Prostate gland (tissue), 2 donors: ENCODE results near the gene KCND1. TPM values are rescaled to one million over a fixed set of nuclear protein-coding genes. Genes with fewer than 3 reads are reported as not detected.

ENCODE experiments used
- DNase-seq: peaks from one replicate; pipeline ENCODE4 v3.0.0-alpha.2; 2019; ENCODE audit warnings: low spot score
- H3K27ac ChIP-seq, 2 donors: fragments of 200-600 bp; sonication (generic); 2 replicates each; pipeline ENCODE4 v1.5.1; 2017 to 2019
- H3K27me3 ChIP-seq: fragments of 200-600 bp; sonication (generic); replicated peaks from 2 replicates; pipeline ENCODE4 v1.5.1; 2019; ENCODE audit not compliant: insufficient read depth
- H3K36me3 ChIP-seq, 2 donors: fragments of 200-600 bp; sonication (generic); 1 replicate in 1 of 2; 2 replicates in 1 of 2; pipeline versions ENCODE4 v1.5.1 to v1.8.1; 2017 to 2019
- H3K4me1 ChIP-seq: fragments of 200-600 bp; sonication (generic); replicated peaks from 2 replicates; pipeline ENCODE4 v1.5.1; 2019
- H3K4me3 ChIP-seq, 2 donors: fragments of 200-600 bp; sonication (generic); 2 replicates each; pipeline ENCODE4 v1.5.1; 2017 to 2019
- H3K9me3 ChIP-seq: fragments of 200-600 bp; sonication (generic); 2 replicates; pipeline ENCODE4 v1.5.1; 2017
- POLR2A ChIP-seq: fragments of 450-650 bp; IDR thresholded peaks from one replicate; pipeline ENCODE4 v1.6.1; 2016; ENCODE audit warnings: antibody characterized with exemption, mild to moderate bottlenecking
- POLR2AphosphoS5 ChIP-seq: sonication (generic); formaldehyde crosslinking; IDR thresholded peaks from one replicate; pipeline ENCODE4 v1.6.1; 2017; ENCODE audit warnings: antibody characterized with exemption
- WGBS: methylation state at CpG from one replicate; pipeline ENCODE4 v1.1.5; 2018; 5-methylcytosine and 5-hydroxymethylcytosine counted together
- intact Hi-C: fragments of 100-400 bp; cut with DNase I; formaldehyde crosslinking; loops from one replicate; pipeline ENCODE4 v1.14.2; 2022
- total RNA-seq, 2 donors: library from RNA; depleted of rRNA; stranded (reverse); fragments of >200 nt; gene quantifications; one replicate each; pipeline ENCODE4 v1.1.0, GENCODE V29; 2016
- TF ChIP-seq, protein P1 (sequence below), 4 experiments: fragments of 200-600 bp in 2 of 4; fragments of 450-650 bp in 2 of 4; sonication (generic) in 2 of 4; IDR thresholded peaks; 1 replicate in 3 of 4; 2 replicates in 1 of 4; pipeline ENCODE4 v1.5.1; 2016 to 2019; ENCODE audit warnings: antibody characterized with exemption in 4 of 4, mild to moderate bottlenecking in 2 of 4, moderate library complexity in 2 of 4

Gene KCND1
- total RNA-seq, 2 donors from 2014 or later: 0.23 to 1.9 TPM

DNA sequence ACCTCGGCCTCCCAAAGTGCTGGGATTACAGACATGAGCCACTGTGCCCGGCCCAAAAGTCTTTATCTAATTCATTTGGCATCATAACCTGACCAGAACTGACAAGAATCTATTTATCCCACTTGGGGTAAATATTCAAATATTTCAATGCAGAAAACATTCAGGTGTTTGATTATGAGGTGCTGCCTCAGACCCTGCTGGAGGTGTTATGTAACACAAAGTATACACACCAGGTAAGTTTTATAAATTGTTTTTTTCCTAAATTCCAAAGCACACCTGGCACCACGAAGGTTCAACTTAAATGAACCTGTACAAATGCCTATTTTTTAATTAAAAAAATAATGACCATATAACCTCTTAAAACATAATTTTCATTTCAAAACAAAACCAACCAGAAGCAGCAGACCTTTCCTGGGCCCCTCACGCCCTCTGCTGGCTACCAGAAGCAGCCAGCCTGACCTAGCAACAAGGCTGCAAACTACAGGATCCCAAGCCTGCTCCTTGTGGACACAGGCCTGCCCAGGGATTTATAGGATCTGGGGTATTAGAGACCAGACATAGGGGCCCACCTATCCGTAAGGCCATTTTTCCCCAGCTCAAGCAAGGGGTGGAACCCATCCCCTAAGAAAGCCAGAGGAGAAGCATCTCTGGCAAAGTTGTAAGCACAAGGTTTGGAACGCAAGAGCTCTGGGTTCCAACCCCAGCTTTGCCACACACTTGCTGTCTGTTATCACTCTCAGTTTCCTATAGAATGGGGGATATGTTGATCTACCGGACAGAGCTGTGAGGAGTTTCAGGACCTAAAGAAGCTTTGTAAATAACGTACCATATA, 25.9 kb downstream of the KCND1 start:
- Histone ChIP-seq H3K36me3 (no peaks in the 10 kb centered on the region), H3K4me1 (no peaks in the 10 kb centered on the region), H3K4me3 (no peak overlapping the region), H3K27me3 (no peaks in the 10 kb centered on the region), H3K27ac (no peak overlapping the region), H3K9me3 (no peaks in the 10 kb centered on the region)
- intact Hi-C loops: no loop called here
- no peak for TF ChIP-seq POLR2AphosphoS5
- TF ChIP-seq POLR2A: no peak
- TF ChIP-seq, protein P1, sequence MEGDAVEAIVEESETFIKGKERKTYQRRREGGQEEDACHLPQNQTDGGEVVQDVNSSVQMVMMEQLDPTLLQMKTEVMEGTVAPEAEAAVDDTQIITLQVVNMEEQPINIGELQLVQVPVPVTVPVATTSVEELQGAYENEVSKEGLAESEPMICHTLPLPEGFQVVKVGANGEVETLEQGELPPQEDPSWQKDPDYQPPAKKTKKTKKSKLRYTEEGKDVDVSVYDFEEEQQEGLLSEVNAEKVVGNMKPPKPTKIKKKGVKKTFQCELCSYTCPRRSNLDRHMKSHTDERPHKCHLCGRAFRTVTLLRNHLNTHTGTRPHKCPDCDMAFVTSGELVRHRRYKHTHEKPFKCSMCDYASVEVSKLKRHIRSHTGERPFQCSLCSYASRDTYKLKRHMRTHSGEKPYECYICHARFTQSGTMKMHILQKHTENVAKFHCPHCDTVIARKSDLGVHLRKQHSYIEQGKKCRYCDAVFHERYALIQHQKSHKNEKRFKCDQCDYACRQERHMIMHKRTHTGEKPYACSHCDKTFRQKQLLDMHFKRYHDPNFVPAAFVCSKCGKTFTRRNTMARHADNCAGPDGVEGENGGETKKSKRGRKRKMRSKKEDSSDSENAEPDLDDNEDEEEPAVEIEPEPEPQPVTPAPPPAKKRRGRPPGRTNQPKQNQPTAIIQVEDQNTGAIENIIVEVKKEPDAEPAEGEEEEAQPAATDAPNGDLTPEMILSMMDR (IDR thresholded peaks at IDR 0.05): peak in 3 of 4 experiments; percentile 35 to 44 (median 44)
- 53% methylated on average over 8 of the region's 8 CpGs for WGBS
- peak; percentile 19 for DNase-seq

DNA sequence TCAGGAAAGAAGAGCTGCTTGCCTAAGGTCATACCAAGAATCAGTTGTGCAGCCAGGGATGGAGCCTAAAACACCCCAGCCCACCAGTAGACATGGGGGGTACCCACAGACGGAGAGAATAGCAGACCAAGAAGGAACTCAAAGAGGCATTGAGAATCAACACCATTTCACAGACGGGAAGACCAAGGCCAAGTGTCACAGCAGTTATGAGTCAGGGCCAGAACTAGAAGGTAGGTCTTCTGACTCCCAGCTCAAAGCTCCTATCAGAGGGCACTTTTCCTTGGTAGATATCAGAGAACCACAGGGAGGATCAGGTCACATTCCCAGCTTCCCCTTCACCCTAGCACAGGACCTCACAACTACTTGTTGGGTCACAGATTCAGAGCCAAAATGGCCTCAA, 28.7 kb downstream of the KCND1 start:
- no peak for DNase-seq
- no peak overlapping the region for H3K27ac ChIP-seq
- H3K4me1 ChIP-seq: no peaks in the 10 kb centered on the region
- no peak overlapping the region for H3K4me3 ChIP-seq
- no peaks in the 10 kb centered on the region for H3K27me3 ChIP-seq
- H3K36me3 ChIP-seq: no peaks in the 10 kb centered on the region
- WGBS: 92% methylated on average over 2 of the region's 2 CpGs
- intact Hi-C loops: no loop called here
- TF ChIP-seq POLR2A (no peak), POLR2AphosphoS5 (no peak)
- TF ChIP-seq, protein P1 (IDR thresholded peaks at IDR 0.05): no peak
- H3K9me3 ChIP-seq: no peaks in the 10 kb centered on the region

DNA sequence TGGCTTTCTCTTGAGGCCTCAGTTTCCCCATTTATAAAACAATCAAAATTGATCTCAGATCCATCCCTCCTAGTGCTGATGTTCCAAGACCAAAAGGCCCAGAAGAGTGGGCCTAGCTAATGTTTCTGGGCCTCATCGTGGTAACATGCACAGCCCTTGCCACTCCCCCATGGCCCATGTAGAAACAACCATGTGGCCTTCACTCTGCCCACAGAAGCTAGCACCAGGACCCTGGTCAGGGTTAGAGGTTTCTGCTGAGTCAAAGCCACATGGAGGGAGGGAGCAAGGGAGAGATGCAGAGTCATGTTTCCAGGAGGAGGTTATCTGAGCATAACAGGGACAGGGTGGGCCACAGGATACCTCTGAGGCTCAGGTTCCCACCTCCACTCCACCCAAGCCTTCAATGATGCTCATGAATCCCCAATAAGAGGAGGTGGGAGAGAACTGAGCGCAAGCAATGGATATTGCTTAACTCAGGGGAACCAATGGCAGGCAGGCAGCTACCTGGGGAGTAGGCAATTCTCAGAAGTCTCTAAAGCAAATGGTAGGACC, 31.2 kb downstream of the KCND1 start:
- no peaks in the 10 kb centered on the region for H3K4me1 ChIP-seq
- 100% methylated on average over 2 of the region's 2 CpGs for WGBS
- H3K27ac ChIP-seq: no peak overlapping the region
- no peaks in the 10 kb centered on the region for H3K9me3 ChIP-seq
- no peaks in the 10 kb centered on the region for H3K36me3 ChIP-seq
- H3K27me3 ChIP-seq: no peaks in the 10 kb centered on the region
- intact Hi-C loops: no loop called here
- H3K4me3 ChIP-seq: no peak overlapping the region
- DNase-seq: no peak
- no peak for TF ChIP-seq POLR2A
- no peak for TF ChIP-seq POLR2AphosphoS5
- TF ChIP-seq, protein P1 (IDR thresholded peaks at IDR 0.05): no peak

DNA sequence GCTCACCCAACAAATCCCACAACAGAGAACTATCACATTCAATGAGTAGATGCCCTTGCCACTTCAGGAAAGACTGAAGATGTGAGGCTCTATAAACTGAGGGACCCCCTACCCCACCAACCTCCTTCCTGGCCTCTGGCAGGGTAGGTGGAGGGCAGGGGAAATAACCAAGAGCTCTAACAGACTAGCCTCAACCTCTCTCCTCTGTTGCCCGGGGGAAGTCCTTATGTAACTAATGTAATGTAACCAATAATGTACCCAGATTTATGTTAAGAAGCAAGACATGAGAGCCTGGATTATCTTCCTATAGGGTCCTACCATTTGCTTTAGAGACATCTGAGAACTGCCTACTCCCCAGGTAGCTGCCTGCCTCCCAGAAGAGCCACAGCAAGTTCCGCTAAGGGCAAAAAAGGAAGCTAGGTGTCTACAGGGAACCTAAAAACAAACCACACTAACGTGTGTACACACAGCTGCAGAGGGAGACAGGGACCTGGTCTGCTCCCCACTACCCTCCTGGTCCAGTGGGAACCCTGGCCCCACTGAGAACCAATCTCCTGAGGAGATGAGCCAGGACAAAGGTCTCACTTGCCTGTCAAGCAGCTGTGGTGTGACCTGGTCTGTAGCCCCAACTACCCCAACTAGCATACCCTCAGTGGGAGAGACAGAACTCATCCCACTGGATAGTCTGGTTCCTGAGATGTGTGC, 32.0 kb downstream of the KCND1 start:
- no peaks in the 10 kb centered on the region for H3K27me3 ChIP-seq
- intact Hi-C loops: no loop called here
- no peaks in the 10 kb centered on the region for H3K9me3 ChIP-seq
- H3K4me1 ChIP-seq: no peaks in the 10 kb centered on the region
- no peak overlapping the region for H3K4me3 ChIP-seq
- no peak overlapping the region for H3K27ac ChIP-seq
- DNase-seq: no peak
- H3K36me3 ChIP-seq: no peaks in the 10 kb centered on the region
- TF ChIP-seq POLR2A: no peak
- TF ChIP-seq, protein P1 (IDR thresholded peaks at IDR 0.05): no peak
- TF ChIP-seq POLR2AphosphoS5: no peak
- WGBS: 73% methylated on average over 3 of the region's 3 CpGs
